GM21786 (cell line): ENCODE results near the gene CGB5.
"Not testable (repeated sequence)": the region's sequence is repeated elsewhere in the genome, so short reads cannot be mapped to it uniquely, and the experiment has no call there.

Experiments used
- ATAC-seq: cut with Tn5 transposase; IDR thresholded peaks from one replicate; pipeline ENCODE4 v1.9.1; 2021; ENCODE audit not compliant: unreplicated experiment

Gene CGB5

GRCh38 chr19:49043548-49043947 is at the start of gene CGB5:
Gene CGB5 (plus strand): TSS chr19:49043848. CDS start chr19:49044210, 362 bp downstream.
- ATAC-seq = not testable (repeated sequence)

GRCh38 chr19:48994035-48994386 is 49.6 kb upstream of the CGB5 start:
- no peak for ATAC-seq

GRCh38 chr19:48997972-48998371 is 45.7 kb upstream of the CGB5 start:
- no peak for ATAC-seq

- no peak for ATAC-seq
Observed at GRCh38 chr19:48999481-49000325, 43.9 kb upstream of the CGB5 start.

GRCh38 chr19:49004133-49004532 is 39.5 kb upstream of the CGB5 start:
- ATAC-seq = no peak

- ATAC-seq = no peak
Observed at GRCh38 chr19:49004964-49005614, 38.6 kb upstream of the CGB5 start.

- no peak for ATAC-seq
Observed at GRCh38 chr19:49006905-49007304, 36.7 kb upstream of the CGB5 start.

- ATAC-seq = no peak
Observed at GRCh38 chr19:49009828-49010227, 33.8 kb upstream of the CGB5 start.

GRCh38 chr19:49010453-49010852 is 33.2 kb upstream of the CGB5 start:
- no peak for ATAC-seq

GRCh38 chr19:49011194-49011593 is 32.5 kb upstream of the CGB5 start:
- no peak for ATAC-seq

GRCh38 chr19:49014123-49014869 is 29.4 kb upstream of the CGB5 start:
- ATAC-seq = no peak

GRCh38 chr19:49014870-49015255 is 28.8 kb upstream of the CGB5 start:
- ATAC-seq = no peak

- ATAC-seq = no peak
Observed at GRCh38 chr19:49016067-49016839, 27.4 kb upstream of the CGB5 start.

GRCh38 chr19:49017041-49017665 is 26.5 kb upstream of the CGB5 start, which contains the start of gene LHB:
Gene LHB (minus strand): TSS chr19:49017091. CDS start chr19:49017081, 10 bp downstream.
- no peak for ATAC-seq

- ATAC-seq = no peak
Observed at GRCh38 chr19:49017666-49018351, 25.8 kb upstream of the CGB5 start.

- ATAC-seq = not testable (repeated sequence)
Observed at GRCh38 chr19:49018388-49019241, 25.0 kb upstream of the CGB5 start.

- no peak for ATAC-seq
Observed at GRCh38 chr19:49019242-49019932, 24.3 kb upstream of the CGB5 start.

- no peak for ATAC-seq
Observed at GRCh38 chr19:49020342-49020741, 23.3 kb upstream of the CGB5 start.
